ENCODE measurements around the gene FBXL3.

FBXL3 gene, protein sequence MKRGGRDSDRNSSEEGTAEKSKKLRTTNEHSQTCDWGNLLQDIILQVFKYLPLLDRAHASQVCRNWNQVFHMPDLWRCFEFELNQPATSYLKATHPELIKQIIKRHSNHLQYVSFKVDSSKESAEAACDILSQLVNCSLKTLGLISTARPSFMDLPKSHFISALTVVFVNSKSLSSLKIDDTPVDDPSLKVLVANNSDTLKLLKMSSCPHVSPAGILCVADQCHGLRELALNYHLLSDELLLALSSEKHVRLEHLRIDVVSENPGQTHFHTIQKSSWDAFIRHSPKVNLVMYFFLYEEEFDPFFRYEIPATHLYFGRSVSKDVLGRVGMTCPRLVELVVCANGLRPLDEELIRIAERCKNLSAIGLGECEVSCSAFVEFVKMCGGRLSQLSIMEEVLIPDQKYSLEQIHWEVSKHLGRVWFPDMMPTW

GRCh38 chr13:77026861-77027621 is at the start of gene FBXL3:
FBXL3 (minus strand) TSS chr13:77027159; CDS start chr13:77021860, 5,299 bp downstream.
- DNase-seq, result peak; percentile 77 to 80

DNA sequence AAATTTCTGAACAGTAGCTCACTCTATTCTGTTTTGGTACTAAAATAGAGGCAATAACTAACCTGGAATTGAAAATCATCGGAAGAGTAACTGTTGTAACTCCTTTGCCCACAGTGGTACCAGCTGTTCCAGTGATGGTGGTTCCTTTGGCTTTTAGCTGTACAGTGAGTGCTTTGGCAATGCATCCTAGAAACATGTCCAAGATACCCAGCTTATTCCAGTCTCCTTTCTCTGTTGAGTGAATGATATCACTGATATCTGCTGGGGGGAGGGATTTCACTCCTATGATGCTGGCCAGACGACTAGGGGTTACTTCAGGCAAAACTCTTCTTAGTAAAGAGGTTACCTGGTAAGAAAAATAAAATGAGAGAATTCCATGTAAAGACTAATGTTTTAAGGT is 40.6 kb upstream of the FBXL3 start:
- no peak for DNase-seq

GRCh38 chr13:77065461-77066147 is 38.6 kb upstream of the FBXL3 start:
- no peak for DNase-seq

DNA sequence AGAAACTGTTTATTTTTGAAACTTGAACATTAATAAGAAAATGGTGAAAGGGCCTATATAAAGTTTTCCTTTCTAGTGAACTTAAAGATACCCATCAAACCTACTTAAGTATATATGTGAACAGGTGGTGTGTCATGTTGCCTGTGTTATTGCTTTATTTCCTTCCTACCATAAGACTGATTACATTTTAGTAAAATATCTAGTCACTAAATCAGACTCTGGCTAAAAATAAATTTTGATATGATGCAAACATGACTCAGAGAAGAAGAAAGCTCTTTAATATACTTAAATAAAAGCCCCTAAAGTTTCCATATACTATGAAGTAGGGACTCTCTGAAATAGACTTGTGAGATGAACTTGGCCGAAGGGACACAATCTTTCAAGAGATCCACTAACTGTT is 35.1 kb upstream of the FBXL3 start:
- no peak for DNase-seq

DNA sequence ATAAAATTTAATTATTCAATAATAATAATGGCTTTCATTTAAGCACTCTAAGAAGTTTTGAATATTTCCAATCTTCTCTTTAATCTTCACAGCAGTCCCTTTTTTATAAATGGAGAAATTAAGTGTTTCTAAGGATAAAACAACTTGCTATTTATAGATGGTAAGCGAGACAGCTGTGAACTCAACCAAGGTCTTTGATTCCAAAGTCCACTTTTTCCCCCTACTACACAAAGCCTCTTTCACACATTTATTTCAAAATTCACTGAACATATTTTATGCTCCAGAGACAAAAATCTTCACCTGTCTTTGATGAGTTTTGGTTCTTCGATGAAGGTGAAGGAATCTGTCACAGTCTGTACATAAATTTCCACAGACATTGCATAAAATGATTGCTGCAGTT is 34.4 kb upstream of the FBXL3 start:
- DNase-seq, result no peak

DNA sequence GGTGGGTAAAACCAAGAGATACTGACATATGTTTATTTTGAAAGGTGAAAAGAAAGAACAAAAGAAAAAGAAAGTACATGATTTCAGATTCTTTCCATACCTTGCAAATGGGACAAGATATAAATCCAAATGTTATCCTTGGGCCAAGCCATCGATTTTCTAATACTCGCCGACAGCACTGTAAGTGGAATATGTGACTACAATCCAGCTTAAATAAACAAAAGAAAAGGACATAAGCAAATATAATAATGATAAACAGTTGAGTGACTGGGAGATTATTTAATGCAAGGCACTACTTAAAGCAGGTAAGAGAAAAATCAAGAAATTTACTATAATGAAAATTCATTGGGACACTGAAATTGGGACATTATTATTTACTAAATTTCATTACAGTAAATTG is 29.9 kb upstream of the FBXL3 start:
- DNase-seq, result no peak

GRCh38 chr13:77056382-77056781 is 29.4 kb upstream of the FBXL3 start:
- DNase-seq, result no peak

- DNase-seq, result no peak
Measured at GRCh38 chr13:77055158-77055557, 28.2 kb upstream of the FBXL3 start.

GRCh38 chr13:77053192-77053591 is 26.2 kb upstream of the FBXL3 start:
- no peak for DNase-seq

DNA sequence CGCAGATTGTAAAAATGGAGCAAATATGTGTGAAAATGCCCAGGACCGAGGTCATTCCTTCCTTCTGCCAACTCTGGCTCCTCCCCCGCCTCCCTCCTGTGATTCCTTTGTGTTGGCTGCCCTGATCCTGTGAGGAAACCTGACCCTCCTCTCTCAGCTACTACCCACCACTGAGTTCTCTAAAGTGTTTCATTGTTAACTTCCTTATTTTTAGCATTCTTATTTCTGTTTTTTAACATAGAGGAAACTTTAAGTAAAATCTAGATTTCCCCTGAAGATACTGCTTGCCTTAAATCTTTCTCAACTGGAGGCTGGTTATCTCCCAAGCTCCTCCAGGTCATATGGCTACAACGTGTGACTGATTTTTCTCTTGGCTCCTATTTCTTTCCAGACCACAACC is 21.7 kb upstream of the FBXL3 start:
- no peak for DNase-seq

- DNase-seq, result no peak
Measured at GRCh38 chr13:77047649-77048343, 20.8 kb upstream of the FBXL3 start.

- DNase-seq, result peak in 1 of 2 donors; percentile 84
Measured at GRCh38 chr13:77042566-77043177, 15.7 kb upstream of the FBXL3 start.

- no peak for DNase-seq
Measured at GRCh38 chr13:77040835-77041234, 13.9 kb upstream of the FBXL3 start.

GRCh38 chr13:77040076-77040475 is 13.1 kb upstream of the FBXL3 start:
- DNase-seq, result no peak

DNA sequence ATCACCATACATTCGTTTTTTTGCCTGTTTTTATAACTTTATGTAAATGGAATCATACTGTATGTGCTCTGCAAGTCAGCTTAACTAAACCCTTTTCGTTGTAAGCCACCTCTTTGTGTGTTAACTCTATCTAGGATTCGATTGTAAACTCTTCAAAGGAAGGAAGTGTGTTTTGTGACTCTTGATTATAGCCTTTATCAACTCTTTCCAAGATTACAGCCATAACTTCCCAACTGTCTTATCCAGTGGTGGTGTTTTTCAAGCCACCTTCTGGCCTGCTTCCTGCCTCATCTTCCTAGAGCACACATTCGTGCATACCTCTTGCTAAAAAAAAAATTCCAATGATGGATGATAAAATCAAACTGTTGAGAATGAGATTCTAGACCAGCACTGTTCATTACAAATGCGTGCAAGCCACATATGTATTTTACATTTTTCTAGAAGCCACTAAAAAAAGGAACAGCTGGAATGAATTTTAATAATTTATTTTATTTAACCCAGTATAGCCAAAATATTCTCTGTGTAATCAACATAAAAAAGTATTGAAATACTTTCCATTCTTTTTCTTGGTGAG is 12.0 kb upstream of the FBXL3 start:
- no peak for DNase-seq

DNA sequence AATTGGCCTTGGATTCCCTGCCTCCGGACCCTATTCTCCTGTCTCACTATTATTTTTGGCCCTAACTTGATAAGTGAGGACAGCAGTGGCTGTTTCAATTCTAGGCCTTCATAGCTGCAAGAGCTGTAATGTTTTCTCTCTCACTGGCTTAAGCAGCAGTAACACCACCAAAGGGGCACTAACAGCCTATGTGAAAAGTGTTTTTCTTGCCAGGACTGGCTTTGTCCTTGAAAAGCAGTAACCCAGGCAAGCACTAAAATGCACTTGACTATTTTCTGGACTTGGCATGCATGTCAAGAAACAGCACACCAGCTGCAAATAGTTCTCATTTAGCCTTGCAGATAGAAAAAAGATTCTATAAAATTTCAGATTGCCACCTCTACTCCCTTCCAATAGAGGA is 9.3 kb upstream of the FBXL3 start:
- no peak for DNase-seq

GRCh38 chr13:77034881-77035280 is 7.9 kb upstream of the FBXL3 start:
- no peak for DNase-seq

DNA sequence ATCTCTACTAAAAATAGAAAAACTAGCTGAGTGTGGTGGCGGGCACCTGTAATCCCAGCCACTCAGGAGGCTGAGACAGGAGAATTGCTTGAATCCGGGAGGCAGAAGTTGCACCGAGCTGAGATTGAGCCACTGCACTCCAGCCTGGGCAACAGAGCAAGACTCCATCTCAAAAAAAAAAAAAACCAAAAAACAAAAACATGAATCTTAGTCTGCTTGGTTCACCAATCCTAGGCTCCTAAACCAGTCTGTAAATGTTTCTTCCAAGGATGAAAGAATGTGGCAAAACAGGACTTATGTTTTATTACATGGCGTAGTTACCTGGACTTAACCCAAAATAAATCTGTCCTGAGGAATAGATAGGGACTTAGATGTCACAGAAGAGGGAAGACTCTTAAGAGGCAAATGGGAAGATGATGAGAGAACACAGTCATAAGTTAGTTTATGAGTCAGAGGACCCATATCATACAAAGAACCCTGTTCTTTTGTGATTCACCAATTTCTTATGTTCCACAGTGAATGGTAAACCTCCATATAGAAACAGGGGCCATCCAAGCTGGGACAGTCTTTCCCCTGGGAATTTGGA is 6.9 kb upstream of the FBXL3 start:
- no peak for DNase-seq

- DNase-seq, result no peak
Measured at GRCh38 chr13:77031656-77032243, 4.8 kb upstream of the FBXL3 start.

DNA sequence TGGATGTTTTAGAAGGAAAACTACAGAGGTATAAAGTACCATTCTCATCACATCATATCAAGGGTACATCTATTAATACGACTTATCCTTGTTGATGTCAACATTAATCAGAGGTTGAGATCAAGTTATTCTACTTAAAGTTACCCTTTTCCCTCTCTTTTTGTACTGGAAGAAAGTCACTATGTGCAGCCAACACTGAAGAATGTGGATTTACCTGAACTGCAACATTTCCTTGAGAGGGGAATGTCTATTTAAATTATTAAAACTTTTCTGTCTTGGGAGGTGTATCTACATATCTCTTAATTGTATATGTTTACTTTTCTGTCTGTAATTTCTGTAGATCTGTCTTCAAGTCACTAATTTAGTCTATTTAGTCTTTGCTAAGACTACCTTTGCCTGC is 2.5 kb upstream of the FBXL3 start:
- DNase-seq, result no peak

DNA sequence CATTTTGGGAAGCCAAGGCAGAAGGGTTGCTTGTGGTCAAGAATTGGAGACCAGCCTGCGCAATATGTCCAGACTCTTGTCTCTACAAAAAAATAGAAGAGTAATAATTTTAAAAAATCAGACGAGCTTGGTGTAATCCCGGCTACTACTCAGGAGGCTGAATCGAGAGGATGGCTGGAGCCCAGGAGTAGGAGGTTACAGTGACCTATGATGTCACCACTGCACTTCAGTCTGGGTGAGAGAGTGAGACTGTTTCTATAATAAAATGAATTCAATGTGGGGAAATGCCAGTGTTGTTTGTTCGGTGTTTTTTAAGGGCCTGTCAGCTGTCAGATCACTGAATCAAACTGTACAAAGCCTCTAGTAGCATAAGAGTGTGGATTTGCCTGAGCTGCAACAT is 1.2 kb upstream of the FBXL3 start:
- DNase-seq, result no peak

All from bone marrow (tissue), 2 donors.